Measurements from ENCODE around the gene PLCL1.

DNA sequence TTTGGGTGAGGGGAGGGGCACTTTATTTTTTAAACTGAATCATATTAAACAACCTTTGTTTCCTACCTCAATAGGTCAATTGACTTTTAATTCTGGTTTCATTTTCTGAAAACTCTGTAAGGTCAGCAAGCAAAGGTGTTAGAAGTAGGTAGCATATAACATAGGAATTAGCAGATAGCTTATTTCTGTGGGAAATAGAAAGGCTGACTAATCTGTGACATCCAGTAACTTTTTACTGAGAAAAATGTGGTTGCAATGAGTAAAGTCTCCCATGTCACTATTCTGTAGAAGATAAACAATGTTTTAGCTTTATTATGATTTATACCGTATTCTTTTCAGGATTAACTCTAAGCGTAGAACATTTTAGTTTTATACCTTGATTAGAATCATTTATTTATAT lies 240.4 kb downstream of the PLCL1 start:
- TF ChIP-seq EZH2 (IDR thresholded peaks at IDR 0.05; ENCODE audit: insufficient read depth, poor library complexity, severe bottlenecking): no peak
- no peak for TF ChIP-seq EZH2phosphoT487 (IDR thresholded peaks at IDR 0.05; ENCODE audit: insufficient read depth, low read depth)

Measured in GM23248 (cell line).